ENCODE measurements around the gene ZMYND8. TPM values are rescaled to one million over a fixed set of nuclear protein-coding genes. Genes with fewer than 3 reads are reported as not detected.
"Not testable (repeated sequence)": the region's sequence is repeated elsewhere in the genome, so short reads cannot be mapped to it uniquely, and the experiment has no call there.

Gene ZMYND8
- total RNA-seq, 1 donor from 2014 or later: 13.8 TPM

DNA sequence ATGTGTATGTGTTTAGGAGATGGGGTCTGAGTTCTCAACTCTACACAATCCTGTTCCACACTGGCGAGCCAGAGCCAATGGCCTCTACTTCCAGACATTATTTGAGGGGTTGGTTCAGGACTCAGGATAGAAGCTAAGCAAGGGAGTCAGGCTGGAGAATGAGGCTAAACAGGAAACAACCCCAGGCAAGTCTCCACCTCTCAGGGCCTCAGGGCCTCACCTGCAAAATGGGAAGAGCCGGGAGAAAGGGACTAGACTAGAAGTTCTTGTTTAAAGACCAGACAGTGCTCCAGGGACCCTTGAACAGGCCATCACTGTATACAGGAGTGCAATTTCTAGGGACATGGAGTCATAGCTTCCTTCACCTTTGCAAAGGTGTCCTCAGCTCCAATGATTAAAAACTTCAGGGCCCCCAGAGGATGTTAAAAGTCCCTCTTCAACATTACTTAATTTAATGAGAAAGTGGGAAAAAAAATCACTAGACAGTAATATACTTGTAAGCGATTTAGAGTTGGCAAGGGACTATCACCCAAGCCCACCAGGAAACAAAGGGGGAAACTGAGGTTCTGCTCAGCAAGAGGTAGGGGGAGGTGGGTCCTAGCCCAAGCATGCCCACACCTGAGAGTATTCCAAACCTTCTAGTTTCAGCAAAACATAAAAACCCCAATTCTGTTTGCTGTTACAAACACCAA lies 41.7 kb downstream of the ZMYND8 start:
- ATAC-seq: no peak
- DNase-seq (ENCODE audit: low spot score): no peak

- ATAC-seq (no peak), DNase-seq (ENCODE audit: low spot score) (no peak)
Observed at GRCh38 chr20:47311967-47312681, 44.4 kb downstream of the ZMYND8 start.

- DNase-seq (ENCODE audit: low spot score): no peak
- no peak for ATAC-seq
Observed at GRCh38 chr20:47311211-47311610, 45.3 kb downstream of the ZMYND8 start.

DNA sequence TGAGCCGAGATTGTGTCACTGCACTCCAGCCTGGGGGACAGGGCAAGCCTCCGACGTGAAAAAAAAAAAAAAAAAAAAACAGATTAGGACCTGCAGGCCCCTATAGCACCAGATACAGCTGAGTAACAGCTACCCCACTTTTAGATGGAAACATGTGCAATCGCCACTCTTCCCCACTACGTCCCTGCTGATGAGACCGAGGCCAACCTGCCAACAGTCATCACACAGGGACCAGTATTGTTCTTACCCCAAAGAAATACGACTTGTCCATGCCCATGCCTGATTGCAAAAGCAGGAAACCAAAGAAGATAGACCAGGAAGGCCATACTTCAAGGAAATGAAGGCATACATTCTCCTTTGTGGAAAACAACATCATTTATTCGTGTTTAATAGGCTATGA lies 45.8 kb downstream of the ZMYND8 start:
- DNase-seq (ENCODE audit: low spot score) (no peak), ATAC-seq (no peak)

GRCh38 chr20:47309806-47310426 lies 46.6 kb downstream of the ZMYND8 start:
- no peak for ATAC-seq
- no peak for DNase-seq (ENCODE audit: low spot score)

DNA sequence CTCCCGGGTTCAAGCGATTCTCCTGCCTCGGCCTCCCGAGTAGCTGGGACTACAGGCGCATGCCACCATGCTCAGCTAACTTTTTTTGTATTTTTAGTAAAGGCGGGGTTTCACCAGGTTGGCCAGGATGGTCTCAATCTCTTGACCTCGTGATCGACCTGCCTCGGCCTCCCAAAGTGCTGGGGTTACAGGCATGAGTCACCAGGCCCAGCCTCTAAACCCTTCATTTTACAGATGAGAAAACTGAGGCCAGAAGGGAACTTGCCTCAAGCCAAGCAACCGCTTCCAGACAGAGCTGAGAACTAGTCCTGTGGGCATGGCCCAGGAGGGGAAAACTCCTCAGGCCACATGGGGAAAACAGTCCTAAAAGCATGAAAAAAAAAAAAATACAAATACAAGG lies 47.1 kb downstream of the ZMYND8 start:
- no peak for DNase-seq (ENCODE audit: low spot score)

GRCh38 chr20:47307569-47307968 lies 48.9 kb downstream of the ZMYND8 start:
- not testable (repeated sequence) for ATAC-seq; DNase-seq (ENCODE audit: low spot score)

More for the DNA sequence above, 47.1 kb downstream of the ZMYND8 start:
- no peak for ATAC-seq

GRCh38 chr20:47306755-47307370 lies 49.6 kb downstream of the ZMYND8 start:
- ATAC-seq (no peak), DNase-seq (ENCODE audit: low spot score) (no peak)

DNA sequence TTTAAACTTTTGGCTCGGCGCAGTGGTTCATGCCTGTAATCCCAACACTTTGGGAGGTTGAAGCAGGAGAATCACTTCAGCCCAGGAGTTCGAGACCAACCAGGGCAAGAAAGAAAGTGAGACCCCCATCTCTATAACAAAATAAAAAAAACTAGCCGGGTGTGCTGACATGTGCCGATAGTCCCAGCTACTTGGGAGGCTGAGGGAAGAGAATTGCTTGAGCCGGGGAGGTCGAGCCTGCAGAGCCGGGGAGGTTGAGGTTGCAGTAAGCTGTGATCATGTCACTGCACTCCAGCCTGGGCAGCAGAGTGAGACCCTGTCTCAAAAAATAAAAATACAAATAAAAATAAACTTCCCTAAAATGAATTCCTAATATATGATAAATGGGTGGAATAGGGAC lies 50.4 kb downstream of the ZMYND8 start:
- ATAC-seq (no peak), DNase-seq (ENCODE audit: low spot score) (no peak)

- DNase-seq (ENCODE audit: low spot score): no peak
- ATAC-seq: no peak
Observed at GRCh38 chr20:47305667-47306066, 50.8 kb downstream of the ZMYND8 start.

DNA sequence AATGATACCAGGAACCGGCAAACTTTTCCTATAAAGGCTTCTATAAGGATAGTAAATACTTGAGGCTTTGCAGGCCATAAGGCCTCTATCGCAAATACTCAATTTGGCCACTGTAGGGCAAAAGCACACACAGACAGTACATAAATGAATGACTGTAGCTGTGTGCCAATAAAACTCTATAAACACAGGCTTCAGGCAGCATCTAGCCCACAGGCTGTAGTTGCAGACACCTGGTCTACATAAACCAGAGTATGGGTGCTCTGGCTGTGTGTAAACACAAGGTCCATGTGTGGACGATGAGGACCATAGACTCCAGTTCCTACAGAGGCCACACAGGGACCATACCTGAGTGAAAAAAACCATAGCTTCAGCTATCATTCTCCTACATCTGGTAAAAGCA lies 52.2 kb downstream of the ZMYND8 start:
- DNase-seq (ENCODE audit: low spot score) (no peak), ATAC-seq (peak; percentile 87)

- ATAC-seq (no peak), DNase-seq (ENCODE audit: low spot score) (no peak)
Observed at GRCh38 chr20:47303736-47304135, 52.8 kb downstream of the ZMYND8 start.

DNA sequence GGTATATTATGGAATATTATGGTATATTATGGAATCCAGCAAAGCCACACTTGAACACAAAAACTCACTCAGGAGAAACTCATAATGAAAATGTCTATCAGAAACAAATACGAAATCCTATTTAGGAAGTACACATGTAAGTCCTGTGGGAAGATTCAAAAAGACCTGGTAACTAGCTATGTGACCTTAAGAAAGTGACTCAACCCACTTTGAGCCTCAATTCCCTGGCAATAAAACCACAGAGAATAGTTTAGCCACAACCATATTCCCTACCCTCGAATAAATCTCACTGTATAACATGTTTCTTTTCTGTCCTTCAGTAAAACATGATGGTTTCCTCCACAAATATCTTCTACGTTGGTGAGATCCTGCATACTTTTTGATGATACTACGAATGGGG lies 56.4 kb downstream of the ZMYND8 start:
- no peak for ATAC-seq
- DNase-seq (ENCODE audit: low spot score): no peak

DNA sequence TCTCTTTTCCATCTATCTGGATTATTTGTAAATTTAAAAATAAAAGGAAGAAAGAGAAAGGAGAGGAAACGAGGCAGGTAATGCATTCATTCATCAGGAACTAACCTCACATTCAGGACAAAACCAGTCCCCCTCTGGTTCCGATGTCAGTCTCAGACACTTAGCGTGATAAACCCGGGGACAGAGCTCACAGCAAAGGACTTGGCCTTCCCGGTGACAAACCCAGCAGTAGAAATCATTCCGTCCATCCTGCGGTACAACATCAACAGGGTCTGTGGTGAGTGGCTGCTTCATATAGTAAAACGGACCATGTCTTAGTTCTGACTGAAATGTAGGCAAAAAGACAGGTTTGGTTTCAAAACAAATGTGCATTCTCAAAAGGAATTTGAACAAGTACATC lies 57.9 kb downstream of the ZMYND8 start:
- DNase-seq (ENCODE audit: low spot score) (no peak), ATAC-seq (no peak)

DNA sequence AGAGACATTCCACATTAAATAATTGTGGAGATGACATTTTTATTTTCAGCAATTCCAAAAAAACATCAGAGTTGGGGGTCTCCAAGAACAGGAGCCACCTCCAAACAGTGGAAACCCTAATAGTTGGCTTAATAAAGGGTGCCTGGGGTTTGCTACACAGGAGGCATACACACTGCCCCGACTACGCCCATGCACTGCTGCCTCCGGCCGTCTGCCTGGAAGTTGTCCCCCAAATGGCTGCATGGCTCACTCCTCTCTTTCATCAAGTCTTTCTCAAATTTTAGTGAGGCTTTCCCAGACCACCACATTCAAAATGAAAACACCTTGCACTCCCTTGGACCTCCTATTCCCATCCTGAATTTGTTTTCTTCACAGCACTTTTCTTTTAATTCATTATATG lies 58.8 kb downstream of the ZMYND8 start:
- DNase-seq (ENCODE audit: low spot score) (no peak), ATAC-seq (no peak)

DNA sequence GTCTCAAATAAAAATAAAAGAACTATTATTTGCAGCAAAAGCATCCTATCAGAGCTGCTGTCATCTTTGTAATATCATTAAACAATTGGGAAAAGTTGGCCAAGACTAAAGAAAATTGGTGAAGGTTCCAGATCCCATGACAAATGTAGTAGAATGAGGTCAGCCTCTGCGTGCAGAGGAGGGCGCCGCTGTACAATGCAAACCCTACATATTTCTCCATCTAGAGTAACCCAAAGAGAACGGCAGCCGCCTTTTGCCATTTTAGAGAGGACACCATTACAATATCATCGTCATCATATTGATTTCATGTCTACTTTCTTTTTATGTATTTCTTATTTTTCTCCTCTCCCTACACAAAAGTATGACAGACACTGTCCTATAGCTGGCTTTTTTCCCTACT lies 59.5 kb downstream of the ZMYND8 start:
- DNase-seq (ENCODE audit: low spot score) (no peak), ATAC-seq (peak; percentile 45)

DNA sequence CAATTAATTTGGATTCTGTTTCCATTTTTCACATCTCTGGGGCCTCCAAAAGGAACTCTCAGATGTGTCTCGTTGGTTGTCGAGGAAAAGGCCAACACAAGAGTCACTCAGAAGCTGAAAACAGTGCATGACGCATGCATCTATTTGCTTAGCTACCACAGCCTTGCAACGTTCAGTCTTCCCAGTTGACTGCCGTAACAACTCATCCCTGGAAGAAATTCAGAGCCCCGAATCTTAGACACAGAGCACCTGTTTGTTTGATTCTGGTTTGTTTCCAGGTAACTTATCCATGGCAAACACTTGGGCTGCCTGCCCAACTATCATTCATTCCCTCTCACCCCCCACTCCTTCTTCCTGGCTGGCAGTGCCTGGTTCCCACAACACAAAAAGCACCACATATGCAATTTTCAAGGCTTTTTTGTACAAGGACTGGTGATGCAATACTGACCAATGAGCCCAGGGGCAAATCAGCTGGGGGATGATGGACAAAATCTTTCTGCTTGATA lies 60.5 kb downstream of the ZMYND8 start:
- ATAC-seq (no peak), DNase-seq (ENCODE audit: low spot score) (no peak)

- ATAC-seq (no peak), DNase-seq (ENCODE audit: low spot score) (no peak)
Observed at GRCh38 chr20:47295129-47295813, 61.2 kb downstream of the ZMYND8 start.

- DNase-seq (ENCODE audit: low spot score): no peak
- no peak for ATAC-seq
Observed at GRCh38 chr20:47293631-47294030, 62.9 kb downstream of the ZMYND8 start.

GRCh38 chr20:47292581-47292980 lies 63.9 kb downstream of the ZMYND8 start:
- DNase-seq (ENCODE audit: low spot score) (no peak), ATAC-seq (no peak)

All from left lobe of liver (tissue), 2 donors.